GM12891 (cell line): ENCODE results near the gene KRT82.

Experiments used
- DNase-seq: peaks from one replicate; pipeline ENCODE4 v3.0.0; 2011; ENCODE audit warnings: low spot score; ENCODE audit not compliant: insufficient read length
- FAIRE-seq: peaks from 2 replicates; lab custom pipeline; 2011; peaks lifted over from hg19 to GRCh38; lab: Jason Lieb, UNC
- PAX5 ChIP-seq: IDR thresholded peaks from 2 replicates; pipeline ENCODE4 v1.6.1; 2011; ENCODE audit warnings: low read length, moderate library complexity, mild to moderate bottlenecking; ENCODE audit not compliant: insufficient read depth, severe bottlenecking
- POLR2A ChIP-seq: IDR thresholded peaks from 2 replicates; pipeline ENCODE4 v1.6.1; 2011; ENCODE audit warnings: low read depth, low read length, control low read depth
- POLR2AphosphoS5 ChIP-seq: IDR thresholded peaks from 2 replicates; pipeline ENCODE4 v1.6.1; 2011; ENCODE audit warnings: low read depth, low read length, control low read depth
- POU2F2 ChIP-seq: IDR thresholded peaks from 2 replicates; pipeline ENCODE4 v1.6.1; 2011; ENCODE audit warnings: low read depth, mild to moderate bottlenecking, control low read depth, low read length, moderate library complexity
- SPI1 ChIP-seq: IDR thresholded peaks from 2 replicates; pipeline ENCODE4 v1.6.1; 2011; ENCODE audit warnings: low read depth, low read length, control low read depth
- TAF1 ChIP-seq: IDR thresholded peaks from 2 replicates; pipeline ENCODE4 v1.6.1; 2011; ENCODE audit warnings: low read depth, low read length, control low read depth

KRT82 gene

DNA sequence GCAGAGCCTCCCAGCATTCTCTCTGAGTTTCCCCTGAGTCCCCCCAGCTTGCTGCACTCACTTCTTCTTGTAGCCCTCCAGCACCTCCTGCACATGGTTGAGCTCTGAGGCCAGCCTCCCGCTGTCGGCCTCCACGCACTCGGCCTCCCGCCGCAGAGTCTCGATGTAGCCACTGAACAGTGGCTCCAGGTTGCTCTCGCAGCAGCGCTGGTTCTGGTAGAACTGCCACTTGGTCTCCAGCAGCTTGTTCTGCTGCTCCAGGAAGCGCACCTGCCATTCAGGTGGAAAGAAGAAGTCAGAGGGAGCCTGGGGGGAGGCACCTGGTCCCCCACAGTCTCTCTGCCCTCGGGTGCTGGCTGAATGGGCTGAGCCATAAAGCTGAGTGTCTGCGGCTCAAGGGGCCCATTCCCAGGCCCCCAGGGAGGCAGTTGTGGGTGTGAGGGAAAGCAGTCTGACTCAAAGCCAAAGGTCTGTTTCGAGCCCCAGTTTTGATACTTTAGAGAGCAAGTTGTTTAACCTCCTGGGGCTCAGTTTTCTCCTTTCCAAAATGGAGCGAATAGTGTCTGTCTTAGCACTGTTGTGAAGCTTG is 41.1 kb downstream of the KRT82 start:
- FAIRE-seq (no peak), DNase-seq (no peak)
- TF ChIP-seq POLR2A (no peak), POLR2AphosphoS5 (no peak), TAF1 (no peak), SPI1 (no peak), POU2F2 (no peak), PAX5 (no peak)

DNA sequence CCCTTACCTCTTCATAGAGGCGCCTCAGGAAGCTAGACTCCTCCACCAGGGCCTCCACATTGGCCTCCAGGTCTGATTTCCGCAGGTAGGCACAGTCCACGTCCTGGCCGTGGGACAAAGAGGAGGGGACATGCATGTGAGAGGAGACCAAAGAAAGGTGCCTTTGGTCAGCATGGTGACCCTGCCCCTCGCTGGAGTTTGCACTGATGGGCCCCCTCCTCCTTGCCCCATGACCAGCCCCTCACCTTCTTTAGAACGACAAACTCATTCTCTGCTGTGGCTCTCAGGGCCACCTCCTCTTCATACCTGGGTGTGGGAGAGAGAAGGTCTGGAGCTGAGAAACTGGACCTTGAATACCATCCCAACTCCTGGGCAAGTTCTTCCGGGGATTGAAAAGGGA is 42.1 kb downstream of the KRT82 start:
- no peak for TF ChIP-seq SPI1
- no peak for TF ChIP-seq PAX5
- no peak for TF ChIP-seq POLR2A
- no peak for TF ChIP-seq TAF1
- no peak for TF ChIP-seq POLR2AphosphoS5
- TF ChIP-seq POU2F2, result no peak
- DNase-seq, result no peak
- no peak for FAIRE-seq

DNA sequence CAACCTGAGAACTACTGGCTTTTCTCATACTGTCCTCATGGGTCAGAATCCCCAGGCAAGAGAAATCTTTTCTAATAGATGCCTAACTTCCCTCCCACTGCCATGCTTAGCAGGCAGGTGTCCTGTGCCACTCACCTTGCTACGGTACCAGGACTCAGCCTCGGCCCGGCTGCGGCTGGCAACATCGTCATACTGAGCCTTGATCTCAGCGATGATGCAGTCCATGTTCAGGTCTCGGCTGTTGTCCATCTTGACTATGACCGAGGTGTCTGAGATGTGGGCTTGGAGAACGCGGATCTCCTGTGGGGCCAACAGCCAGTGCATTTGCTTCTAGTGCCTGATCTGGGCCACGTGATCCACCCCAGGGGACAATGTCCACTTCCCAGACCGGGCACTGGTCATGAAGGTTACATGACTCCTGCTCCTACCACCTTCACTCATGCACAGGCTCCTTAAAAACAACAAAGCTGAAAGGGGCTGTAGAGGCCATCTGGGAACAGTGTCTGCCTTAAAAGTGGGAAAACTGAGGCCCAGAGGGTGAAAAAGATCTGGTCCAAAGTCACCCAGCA is 42.9 kb downstream of the KRT82 start:
- no peak for DNase-seq
- no peak for TF ChIP-seq POLR2AphosphoS5
- TF ChIP-seq SPI1, result no peak
- TF ChIP-seq PAX5, result no peak
- TF ChIP-seq POU2F2, result no peak
- TF ChIP-seq TAF1, result no peak
- TF ChIP-seq POLR2A, result no peak
- no peak for FAIRE-seq

DNA sequence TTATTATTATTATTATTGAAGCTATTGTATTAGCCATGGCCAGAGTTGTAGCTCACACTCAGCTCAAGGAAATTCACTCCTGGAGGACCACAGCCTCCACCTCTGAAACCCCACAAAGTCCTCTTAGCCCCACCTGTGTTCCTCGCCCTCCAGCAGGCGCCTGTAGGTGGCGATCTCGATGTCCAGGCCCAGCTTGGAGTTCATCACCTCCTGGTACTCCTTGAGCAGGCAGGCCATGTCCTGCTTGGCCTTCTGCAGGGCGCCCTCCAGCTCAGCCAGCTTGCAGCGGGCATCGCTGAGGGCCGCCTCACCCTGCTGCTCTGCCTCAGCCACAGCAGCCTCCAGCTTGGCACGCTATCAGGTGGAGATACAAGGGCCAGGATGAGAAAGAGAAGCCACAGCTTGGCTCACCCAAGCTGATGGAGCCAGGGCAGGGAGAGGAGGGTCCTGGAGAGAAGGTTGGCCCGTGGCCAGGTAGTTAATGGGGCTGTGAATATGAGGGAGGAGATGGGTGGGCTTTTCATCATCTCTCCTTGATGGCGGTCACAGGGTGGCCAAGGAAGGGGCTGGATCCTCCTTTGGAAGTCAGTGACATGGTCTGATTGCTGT is 43.9 kb downstream of the KRT82 start:
- no peak for TF ChIP-seq POU2F2
- no peak for TF ChIP-seq SPI1
- TF ChIP-seq TAF1, result no peak
- no peak for TF ChIP-seq PAX5
- no peak for TF ChIP-seq POLR2AphosphoS5
- TF ChIP-seq POLR2A, result no peak
- DNase-seq (no peak), FAIRE-seq (no peak)

DNA sequence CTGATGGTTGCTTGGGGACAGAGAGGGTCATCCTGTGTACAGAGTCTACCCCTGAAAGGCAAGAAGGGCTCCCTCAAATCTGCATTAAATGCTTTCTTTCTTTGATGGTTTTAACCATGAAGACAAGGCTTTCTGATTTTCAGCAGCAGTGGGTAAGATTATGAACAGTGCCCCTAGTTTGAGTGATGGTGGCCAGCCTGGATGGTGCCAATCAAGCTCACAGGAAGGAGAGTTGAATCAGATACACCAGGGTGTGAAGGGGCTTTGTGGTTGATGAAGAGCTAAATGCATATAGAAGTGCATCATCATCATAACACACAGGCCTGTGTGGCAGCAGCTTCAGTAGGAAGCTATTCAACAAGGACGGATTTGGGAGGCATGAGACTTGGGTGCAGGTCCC is 44.6 kb downstream of the KRT82 start:
- FAIRE-seq, result no peak
- TF ChIP-seq SPI1 (no peak), POU2F2 (no peak), TAF1 (no peak), POLR2AphosphoS5 (no peak), POLR2A (no peak), PAX5 (no peak)
- no peak for DNase-seq

DNA sequence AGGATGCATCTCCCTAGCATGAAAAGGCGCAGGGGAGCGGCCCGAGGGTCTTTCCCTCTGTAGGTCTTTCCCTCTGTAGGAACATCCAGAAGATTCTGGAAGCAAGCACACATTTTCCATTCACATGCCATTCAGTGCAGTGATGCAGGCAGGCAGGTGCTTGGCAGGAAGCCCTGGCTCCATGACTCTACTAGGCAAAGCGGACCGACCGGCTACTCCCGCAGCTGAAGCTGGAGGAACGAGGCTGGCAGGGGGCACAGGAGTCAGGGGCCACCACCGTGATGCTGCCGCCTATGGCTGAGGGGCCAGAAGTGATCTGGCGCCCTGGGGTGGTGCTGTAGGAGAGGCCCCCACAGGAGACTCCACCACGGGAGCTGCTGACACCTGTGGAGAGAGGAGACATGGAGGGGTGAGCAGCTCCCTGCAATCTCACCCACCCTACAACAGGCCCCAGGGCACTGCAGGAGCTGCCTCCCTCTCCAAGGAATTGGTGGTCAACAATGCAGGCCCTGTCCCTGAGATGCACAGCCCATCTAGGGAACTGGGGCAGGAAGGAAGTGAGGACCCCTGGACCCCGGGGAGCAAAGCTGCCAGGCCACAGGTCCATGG is 45.4 kb downstream of the KRT82 start:
- DNase-seq, result no peak
- TF ChIP-seq TAF1 (no peak), PAX5 (no peak), POU2F2 (no peak), POLR2A (no peak), POLR2AphosphoS5 (no peak), SPI1 (no peak)
- FAIRE-seq, result no peak

DNA sequence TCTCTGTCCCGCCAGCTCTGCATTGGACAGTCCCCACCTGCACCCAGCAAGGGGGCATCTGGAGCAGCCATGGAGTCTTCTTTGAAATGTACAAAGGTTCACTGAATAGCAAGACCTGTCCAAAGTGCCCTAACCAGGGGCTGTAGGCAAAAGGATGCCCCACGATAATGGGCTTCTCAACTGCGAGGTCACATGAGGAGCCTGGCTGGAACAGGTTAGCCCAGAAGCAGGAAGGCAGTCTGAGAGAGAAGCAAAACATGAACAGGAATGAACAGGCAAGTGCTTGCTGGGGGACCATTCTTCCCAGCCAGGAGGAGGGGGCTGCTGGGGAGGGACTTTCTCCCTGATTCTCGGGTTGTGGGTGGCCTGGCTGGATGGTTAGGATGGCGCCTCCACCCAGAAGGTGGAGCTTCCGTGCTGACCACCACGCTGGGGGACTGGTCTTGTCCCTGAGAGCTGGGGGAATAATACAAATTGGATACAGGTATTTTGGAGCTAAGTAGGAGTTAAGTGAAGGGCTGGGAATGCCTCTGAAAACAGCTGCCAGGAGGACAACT is 46.0 kb downstream of the KRT82 start:
- FAIRE-seq (no peak), DNase-seq (no peak)
- TF ChIP-seq SPI1 (no peak), POLR2A (no peak), TAF1 (no peak), POLR2AphosphoS5 (no peak), PAX5 (no peak)

DNA sequence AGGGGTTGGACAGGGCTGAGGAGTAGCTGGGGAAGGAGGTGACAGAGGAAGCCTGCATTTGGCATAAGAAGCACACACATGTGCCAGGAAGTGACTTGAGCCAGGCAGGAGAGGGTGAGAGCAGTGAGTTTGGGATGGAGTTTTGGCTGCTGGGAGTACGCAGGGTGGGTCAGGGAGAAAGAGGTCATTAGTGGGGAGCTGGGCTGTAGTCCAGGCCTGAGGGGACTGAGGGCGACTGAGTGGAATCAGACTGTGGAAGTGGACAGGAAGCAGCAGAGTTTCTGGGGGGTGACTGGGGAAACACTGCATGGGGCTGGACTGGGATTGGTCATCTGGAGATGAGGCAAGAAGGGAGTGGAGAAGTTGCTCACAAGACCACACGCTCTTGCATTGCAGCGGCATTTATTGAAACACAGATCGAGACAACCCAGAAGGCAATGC is 46.5 kb downstream of the KRT82 start:
- DNase-seq, result no peak
- FAIRE-seq, result no peak
- TF ChIP-seq POU2F2, result no peak
- no peak for TF ChIP-seq POLR2AphosphoS5
- TF ChIP-seq SPI1, result no peak
- TF ChIP-seq PAX5, result no peak
- TF ChIP-seq POLR2A, result no peak

DNA sequence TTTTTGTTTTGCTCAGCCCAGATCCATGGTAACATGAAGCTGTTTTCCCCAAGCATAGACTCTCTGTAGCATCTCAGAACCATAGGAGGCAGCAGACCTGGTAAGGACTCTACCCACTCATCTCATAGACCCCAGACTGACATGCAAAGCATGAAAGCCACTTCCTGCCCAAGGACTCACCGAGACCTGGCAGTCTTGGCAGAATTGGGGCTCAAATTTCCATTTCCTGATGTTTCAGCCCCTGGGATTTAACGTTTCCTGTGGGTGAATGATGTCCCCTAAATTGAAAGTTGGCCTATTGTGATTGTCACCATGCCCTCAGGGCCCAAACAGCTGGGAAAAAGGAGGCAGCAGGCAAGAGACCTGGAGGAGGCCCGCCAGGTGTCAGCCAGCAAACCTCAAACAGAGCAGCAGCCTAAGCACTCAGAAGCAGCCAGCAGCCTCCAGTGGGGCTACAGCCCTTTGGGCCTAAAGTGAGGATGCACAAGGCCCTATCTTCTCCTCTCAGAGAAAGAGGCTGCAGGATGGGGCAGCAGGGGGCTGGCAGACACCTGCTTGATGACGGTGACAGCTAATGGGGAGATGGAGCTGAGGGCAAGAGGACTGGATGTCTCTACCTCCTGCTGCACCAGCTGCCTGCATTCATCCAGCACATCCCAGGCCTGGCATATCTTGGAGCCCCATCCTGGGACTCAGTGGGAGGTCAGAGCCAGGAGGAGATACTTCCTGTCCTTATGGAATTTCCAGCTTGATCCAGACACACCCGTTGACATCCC is 47.4 kb downstream of the KRT82 start:
- peak; percentile 97 for TF ChIP-seq POU2F2
- no peak for TF ChIP-seq POLR2A
- DNase-seq, result peak; percentile 84
- peak; percentile 96 for FAIRE-seq
